Transverse colon (tissue), 4 donors: ENCODE results near the gene CLDN34. TPM values are rescaled to one million over a fixed set of nuclear protein-coding genes. Genes with fewer than 3 reads are reported as not detected.

ENCODE experiments used
- DNase-seq: peaks from one replicate; pipeline ENCODE4 v3.0.0-alpha.2; 2019
- H3K27ac ChIP-seq, 4 donors: fragments of 200-600 bp; sonication (generic); 2 replicates each; pipeline ENCODE4 v1.5.1; 2016 to 2018; ENCODE audit warnings: inconsistent platforms in 4 of 4
- H3K27me3 ChIP-seq: fragments of 200-600 bp; sonication (generic); 2 replicates; pipeline ENCODE4 v1.5.1; 2017; ENCODE audit warnings: inconsistent platforms
- H3K36me3 ChIP-seq, 4 donors: fragments of 200-600 bp; sonication (generic); 2 replicates each; pipeline ENCODE4 v1.5.1; 2017 to 2019; ENCODE audit warnings: inconsistent platforms in 4 of 4
- H3K4me1 ChIP-seq, 4 donors: fragments of 200-600 bp; sonication (generic); 2 replicates each; pipeline ENCODE4 v1.5.1; 2017 to 2020; ENCODE audit warnings: inconsistent platforms in 4 of 4
- H3K4me3 ChIP-seq, 4 donors: fragments of 200-600 bp; sonication (generic); 1 replicate in 1 of 4; 2 replicates in 3 of 4; pipeline versions ENCODE4 v1.5.1 to v1.6.1; 2017 to 2019; ENCODE audit warnings: inconsistent platforms in 4 of 4
- H3K9me3 ChIP-seq, 2 donors: fragments of 200-600 bp; sonication (generic); 2 replicates each; pipeline ENCODE4 v1.5.1; 2017 to 2019; ENCODE audit warnings: inconsistent platforms in 2 of 2
- EP300 ChIP-seq: sonication (generic); formaldehyde crosslinking; IDR thresholded peaks from one replicate; pipeline ENCODE4 v1.6.1; 2017; ENCODE audit warnings: antibody characterized with exemption, low read depth
- POLR2A ChIP-seq: fragments of 450-650 bp; IDR thresholded peaks from one replicate; pipeline ENCODE4 v1.6.1; 2016; ENCODE audit warnings: antibody characterized with exemption, mild to moderate bottlenecking, moderate library complexity
- POLR2AphosphoS5 ChIP-seq, 3 donors: sonication (generic); formaldehyde crosslinking; IDR thresholded peaks; one replicate each; pipeline ENCODE4 v1.6.1; 2016; ENCODE audit warnings: antibody characterized with exemption in 3 of 3
- WGBS, 2 donors: methylation state at CpG; one replicate each; pipeline ENCODE4 v1.1.5; 2018; ENCODE audit warnings: low coverage in 1 of 2; 5-methylcytosine and 5-hydroxymethylcytosine counted together
- in situ Hi-C, 4 donors: fragments of 200-750 bp; cut with MboI; loops; one replicate each; pipeline versions ENCODE4 v1.15.0 to v1.15.1; 2017; ENCODE audit warnings: low sequenced_read_pairs in 3 of 4, low pct_ligation_motif_present in 1 of 4, low pct_unique_long_range_greater_than_20kb in 1 of 4
- intact Hi-C: fragments of 100-400 bp; cut with DNase I; formaldehyde crosslinking; loops from one replicate; pipeline ENCODE4 v1.15.1; 2023; ENCODE audit warnings: low total_unique reads
- total RNA-seq, 4 donors: library from RNA; depleted of rRNA; stranded (reverse); fragments of >200 nt; gene quantifications; one replicate each; pipeline ENCODE4 v1.1.0, GENCODE V29; 2016
- TF ChIP-seq, protein P1 (sequence below), 5 experiments: fragments of 200-600 bp in 3 of 5; fragments of 450-650 bp in 2 of 5; sonication (generic) in 3 of 5; IDR thresholded peaks; 1 replicate in 2 of 5; 2 replicates in 3 of 5; pipeline ENCODE4 v1.5.1; 2016 to 2017; ENCODE audit warnings: antibody characterized with exemption in 5 of 5, inconsistent platforms in 3 of 5, mild to moderate bottlenecking in 2 of 5, moderate library complexity in 1 of 5

CLDN34 gene
- total RNA-seq, 4 donors from 2014 or later, result 0.82 TPM; not detected in 3

DNA sequence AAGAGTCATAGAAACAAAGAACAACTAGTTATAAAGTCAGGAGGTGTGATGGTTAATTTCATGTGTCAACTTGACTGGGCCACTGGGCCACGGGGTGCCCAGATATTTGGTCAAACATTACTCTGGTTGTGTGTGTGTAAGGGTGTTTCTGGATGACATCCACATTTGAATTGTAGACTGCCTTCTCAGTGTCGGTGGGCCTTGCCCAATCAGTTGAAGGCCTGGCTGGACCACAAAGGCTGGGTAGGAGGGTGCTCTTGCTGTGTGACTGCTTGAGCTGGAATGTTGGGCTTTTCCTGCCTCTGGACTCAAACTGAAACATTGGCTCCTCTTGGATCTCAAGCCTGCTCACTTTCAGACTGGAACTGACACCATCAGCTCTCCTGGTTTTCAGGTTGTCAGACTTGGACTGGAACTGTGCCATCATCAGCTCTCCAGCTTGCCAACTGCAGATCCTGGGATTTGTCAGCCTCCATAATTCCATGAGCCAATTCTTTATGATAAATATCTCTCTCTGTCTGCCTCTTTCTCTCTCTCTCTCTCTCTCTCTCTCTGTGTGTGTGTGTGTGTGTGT is 41.4 kb downstream of the CLDN34 start:
- WGBS, 2 donors, result 86% methylated on average over 2 of the region's 2 CpGs; no CpG with 5 or more reads in 1 of the 2 donors
- peaks cover 0 to 3% (median 0%) of the 10 kb centered on the region in 4 donors for H3K4me1 ChIP-seq
- intact Hi-C loops (no loop called here), in situ Hi-C loops (no loop called here)
- no peaks in the 10 kb centered on the region for H3K9me3 ChIP-seq
- H3K4me3 ChIP-seq, result no peak overlapping the region
- no peaks in the 10 kb centered on the region for H3K27me3 ChIP-seq
- H3K27ac ChIP-seq, result peak overlapping the region in 2 of 4 donors; percentile 15 to 40
- TF ChIP-seq, protein P1, sequence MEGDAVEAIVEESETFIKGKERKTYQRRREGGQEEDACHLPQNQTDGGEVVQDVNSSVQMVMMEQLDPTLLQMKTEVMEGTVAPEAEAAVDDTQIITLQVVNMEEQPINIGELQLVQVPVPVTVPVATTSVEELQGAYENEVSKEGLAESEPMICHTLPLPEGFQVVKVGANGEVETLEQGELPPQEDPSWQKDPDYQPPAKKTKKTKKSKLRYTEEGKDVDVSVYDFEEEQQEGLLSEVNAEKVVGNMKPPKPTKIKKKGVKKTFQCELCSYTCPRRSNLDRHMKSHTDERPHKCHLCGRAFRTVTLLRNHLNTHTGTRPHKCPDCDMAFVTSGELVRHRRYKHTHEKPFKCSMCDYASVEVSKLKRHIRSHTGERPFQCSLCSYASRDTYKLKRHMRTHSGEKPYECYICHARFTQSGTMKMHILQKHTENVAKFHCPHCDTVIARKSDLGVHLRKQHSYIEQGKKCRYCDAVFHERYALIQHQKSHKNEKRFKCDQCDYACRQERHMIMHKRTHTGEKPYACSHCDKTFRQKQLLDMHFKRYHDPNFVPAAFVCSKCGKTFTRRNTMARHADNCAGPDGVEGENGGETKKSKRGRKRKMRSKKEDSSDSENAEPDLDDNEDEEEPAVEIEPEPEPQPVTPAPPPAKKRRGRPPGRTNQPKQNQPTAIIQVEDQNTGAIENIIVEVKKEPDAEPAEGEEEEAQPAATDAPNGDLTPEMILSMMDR (IDR thresholded peaks at IDR 0.05), result no peak
- TF ChIP-seq POLR2AphosphoS5 (IDR thresholded peaks at IDR 0.05) (no peak), EP300 (no peak), POLR2A (no peak)
- DNase-seq, result no peak
- H3K36me3 ChIP-seq, result no peaks in the 10 kb centered on the region

DNA sequence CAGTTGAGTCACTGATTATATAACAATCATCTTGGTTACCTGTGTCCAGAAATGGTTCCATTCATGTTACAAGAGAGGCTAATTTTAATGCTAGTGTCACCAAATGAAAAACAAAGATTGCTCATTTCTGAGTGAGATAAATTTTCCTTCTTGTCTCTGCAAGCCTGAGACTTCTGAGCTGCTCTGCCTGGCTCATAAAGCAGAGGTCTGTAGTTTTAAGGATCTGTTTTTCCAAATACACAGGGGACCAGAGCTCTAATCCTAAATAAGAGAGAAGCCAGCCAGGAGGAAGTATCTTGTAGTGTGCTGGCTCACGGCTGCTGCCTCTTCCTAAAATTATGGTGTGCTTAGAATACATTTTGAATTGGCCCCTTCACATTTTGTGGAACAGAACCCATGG is 42.6 kb downstream of the CLDN34 start:
- WGBS, 2 donors, result 67% methylated on average over 1 of the region's 1 CpG; no CpG with 5 or more reads in 1 of the 2 donors
- no peaks in the 10 kb centered on the region for H3K36me3 ChIP-seq
- H3K4me1 ChIP-seq, result peaks cover 0 to 3% (median 2%) of the 10 kb centered on the region in 4 donors
- in situ Hi-C loops (no loop called here), intact Hi-C loops (no loop called here)
- DNase-seq, result no peak
- TF ChIP-seq EP300, result no peak
- TF ChIP-seq, protein P1 (IDR thresholded peaks at IDR 0.05), result no peak
- TF ChIP-seq POLR2AphosphoS5 (IDR thresholded peaks at IDR 0.05), result no peak
- TF ChIP-seq POLR2A, result no peak
- H3K9me3 ChIP-seq, result no peaks in the 10 kb centered on the region
- peak overlapping the region in 2 of 4 donors; percentile 15 to 40 for H3K27ac ChIP-seq
- no peak overlapping the region for H3K4me3 ChIP-seq
- no peaks in the 10 kb centered on the region for H3K27me3 ChIP-seq

DNA sequence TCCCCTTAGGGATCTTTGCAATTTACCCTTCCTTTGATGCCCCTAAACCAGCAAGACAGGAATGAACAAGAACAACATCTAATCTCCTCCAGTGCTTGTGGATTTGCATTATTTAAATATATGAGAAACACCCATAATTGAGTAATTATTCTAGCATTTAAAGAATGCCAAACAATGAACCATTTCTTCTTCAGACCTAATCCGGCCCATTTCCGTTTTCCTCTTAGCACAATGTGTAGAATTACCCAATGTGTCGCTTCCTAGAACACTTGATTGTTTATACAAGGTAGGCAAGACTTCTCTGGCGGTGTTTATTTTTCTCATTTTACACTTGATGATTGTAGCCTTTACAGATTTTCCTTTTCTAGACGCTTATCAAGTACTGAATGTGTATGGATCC is 43.5 kb downstream of the CLDN34 start:
- no peaks in the 10 kb centered on the region for H3K36me3 ChIP-seq
- in situ Hi-C loops, result no loop called here
- intact Hi-C loops, result no loop called here
- H3K27me3 ChIP-seq, result no peaks in the 10 kb centered on the region
- no peak overlapping the region for H3K4me3 ChIP-seq
- DNase-seq, result no peak
- peak overlapping the region in 3 of 4 donors; percentile 3 to 20 (median 15) for H3K27ac ChIP-seq
- no peaks in the 10 kb centered on the region for H3K9me3 ChIP-seq
- TF ChIP-seq POLR2AphosphoS5 (IDR thresholded peaks at IDR 0.05) (no peak), POLR2A (no peak)
- WGBS, 2 donors, result 27 to 34% methylated on average over 5 of the region's 5 CpGs
- H3K4me1 ChIP-seq, result peaks cover 0 to 3% (median 2%) of the 10 kb centered on the region in 4 donors

DNA sequence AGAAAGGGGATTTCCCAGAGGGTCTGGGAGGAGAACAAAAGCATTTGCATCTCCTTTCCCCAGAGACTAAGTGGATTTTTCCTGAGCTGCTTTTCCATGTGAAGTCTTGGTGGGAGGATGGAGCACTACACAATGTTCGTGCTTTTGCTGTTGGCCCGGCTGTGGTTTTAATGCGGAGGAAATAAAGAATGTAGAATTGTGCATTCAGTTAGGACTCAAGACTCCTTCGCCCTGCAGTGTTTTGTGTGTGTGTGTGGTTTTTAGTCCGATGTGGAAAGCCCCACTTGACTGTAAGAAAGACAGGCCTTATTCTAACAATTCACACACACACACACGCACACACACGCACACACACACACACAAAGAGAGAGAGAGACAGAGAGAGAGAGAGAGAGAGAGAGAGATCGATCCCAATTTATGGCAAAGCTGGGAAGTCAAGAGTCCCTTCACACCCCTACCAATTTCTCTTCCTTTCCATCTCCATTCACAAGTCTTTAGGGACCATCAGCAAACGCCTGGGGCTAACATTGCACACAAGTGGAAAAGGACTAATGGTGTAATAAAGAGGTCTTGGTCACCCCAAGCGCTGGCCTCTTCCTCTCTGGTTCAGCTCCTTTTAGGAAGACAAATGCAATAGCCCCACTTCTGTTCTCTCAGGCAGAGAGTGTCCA is 44.2 kb downstream of the CLDN34 start:
- no peaks in the 10 kb centered on the region for H3K27me3 ChIP-seq
- H3K4me1 ChIP-seq, result peaks cover 0 to 3% (median 2%) of the 10 kb centered on the region in 4 donors
- in situ Hi-C loops, result no loop called here
- H3K9me3 ChIP-seq, result no peaks in the 10 kb centered on the region
- DNase-seq, result no peak
- peak overlapping the region in 3 of 4 donors; percentile 3 to 20 (median 15) for H3K27ac ChIP-seq
- intact Hi-C loops, result no loop called here
- no peak overlapping the region for H3K4me3 ChIP-seq
- no peaks in the 10 kb centered on the region for H3K36me3 ChIP-seq
- TF ChIP-seq POLR2A (no peak), POLR2AphosphoS5 (IDR thresholded peaks at IDR 0.05) (no peak), EP300 (no peak)
- TF ChIP-seq, protein P1 (IDR thresholded peaks at IDR 0.05), result no peak
- 53 to 57% methylated on average over 1 to 10 of the region's 10 CpGs for WGBS, 2 donors
